Measurements from ENCODE around the gene AKTIP.

DNA sequence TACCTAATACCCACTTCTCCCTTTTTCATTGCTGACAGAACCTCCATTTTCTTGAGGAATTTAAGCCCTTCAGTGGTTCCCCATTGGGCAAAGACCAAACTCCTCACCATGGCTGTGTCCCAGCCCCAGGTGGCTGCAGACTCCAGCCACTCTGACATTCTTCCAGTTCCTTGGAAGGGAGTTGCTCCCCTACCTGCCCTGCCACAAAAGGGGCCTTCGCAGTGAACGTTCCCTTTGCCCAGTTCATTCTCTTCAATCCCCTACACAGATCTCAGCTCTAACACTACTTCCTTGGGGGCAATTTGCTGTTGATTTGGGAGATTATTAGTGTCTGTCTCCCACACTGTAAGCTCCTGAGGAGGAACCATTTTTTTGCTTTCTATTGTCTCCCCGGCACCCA, 3.2 kb upstream of the AKTIP start:
- TF ChIP-seq POLR2A (IDR thresholded peaks at IDR 0.05) (no peak), POLR2AphosphoS5 (IDR thresholded peaks at IDR 0.05) (no peak)
- TF ChIP-seq, protein P1, sequence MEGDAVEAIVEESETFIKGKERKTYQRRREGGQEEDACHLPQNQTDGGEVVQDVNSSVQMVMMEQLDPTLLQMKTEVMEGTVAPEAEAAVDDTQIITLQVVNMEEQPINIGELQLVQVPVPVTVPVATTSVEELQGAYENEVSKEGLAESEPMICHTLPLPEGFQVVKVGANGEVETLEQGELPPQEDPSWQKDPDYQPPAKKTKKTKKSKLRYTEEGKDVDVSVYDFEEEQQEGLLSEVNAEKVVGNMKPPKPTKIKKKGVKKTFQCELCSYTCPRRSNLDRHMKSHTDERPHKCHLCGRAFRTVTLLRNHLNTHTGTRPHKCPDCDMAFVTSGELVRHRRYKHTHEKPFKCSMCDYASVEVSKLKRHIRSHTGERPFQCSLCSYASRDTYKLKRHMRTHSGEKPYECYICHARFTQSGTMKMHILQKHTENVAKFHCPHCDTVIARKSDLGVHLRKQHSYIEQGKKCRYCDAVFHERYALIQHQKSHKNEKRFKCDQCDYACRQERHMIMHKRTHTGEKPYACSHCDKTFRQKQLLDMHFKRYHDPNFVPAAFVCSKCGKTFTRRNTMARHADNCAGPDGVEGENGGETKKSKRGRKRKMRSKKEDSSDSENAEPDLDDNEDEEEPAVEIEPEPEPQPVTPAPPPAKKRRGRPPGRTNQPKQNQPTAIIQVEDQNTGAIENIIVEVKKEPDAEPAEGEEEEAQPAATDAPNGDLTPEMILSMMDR (IDR thresholded peaks at IDR 0.05), result no peak

All from suprapubic skin (tissue), 4 donors.